OCI-M2 (cell line): ENCODE measurements around the gene ABLIM2.

Experiments
- DNase-seq: peaks from one replicate; lab custom pipeline; 2025; ENCODE audit not compliant: unreplicated experiment; lab: John Stamatoyannopoulos, UW

The ABLIM2 gene

DNA sequence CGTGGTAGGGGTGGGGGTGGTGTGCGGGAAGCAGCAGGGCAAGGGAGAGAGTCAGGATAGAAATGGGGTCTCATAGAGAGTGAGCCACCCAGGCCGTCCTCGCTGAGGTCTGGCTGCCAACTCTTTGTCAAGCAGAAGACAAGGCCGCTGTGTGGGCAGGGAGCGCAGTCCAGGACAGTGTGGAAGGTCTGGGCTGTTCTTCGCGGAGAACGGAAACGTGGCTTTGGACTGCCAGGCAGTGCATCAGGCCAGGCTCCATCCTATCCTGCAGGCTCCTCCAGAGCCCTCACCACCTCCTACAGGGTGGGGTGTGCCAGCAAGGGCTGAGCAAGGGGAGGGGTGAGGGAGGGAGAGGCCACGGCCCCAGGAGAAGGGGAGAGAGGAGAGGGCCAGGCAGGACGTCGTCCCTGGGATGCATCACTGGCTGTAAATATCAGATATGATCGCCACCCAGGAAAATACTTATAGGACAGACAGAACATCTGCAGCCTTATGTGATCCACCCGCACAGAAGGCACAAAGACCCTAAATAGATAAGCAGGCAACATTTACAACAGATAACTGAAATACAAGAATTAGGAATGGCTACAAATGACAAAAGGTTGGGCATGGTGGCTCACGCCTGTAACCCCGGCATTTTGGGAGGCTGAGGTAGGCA, 85.3 kb downstream of the ABLIM2 start:
- no peak for DNase-seq

GRCh38 chr4:8072235-8072968, 86.2 kb downstream of the ABLIM2 start:
- no peak for DNase-seq

DNA sequence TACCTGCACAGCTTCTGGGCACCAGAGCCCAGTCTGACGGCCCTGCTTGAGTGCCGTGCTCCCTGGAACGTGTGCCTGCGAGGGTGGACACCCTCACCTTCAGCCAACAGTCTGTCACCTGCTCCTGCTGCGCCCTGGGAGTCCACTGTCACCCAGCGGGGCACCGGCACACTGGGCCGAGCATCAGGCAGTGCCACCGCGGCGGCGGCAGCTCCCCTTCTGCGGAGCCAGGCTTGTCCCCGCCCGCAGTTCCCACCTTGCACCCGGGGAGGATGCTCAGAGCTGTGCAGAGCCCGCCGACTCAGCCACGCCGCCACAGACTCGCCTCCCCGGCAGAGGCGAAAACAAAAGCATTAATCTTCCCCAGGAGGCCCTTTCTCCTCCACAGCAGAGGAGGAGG, 86.8 kb downstream of the ABLIM2 start:
- no peak for DNase-seq

DNA sequence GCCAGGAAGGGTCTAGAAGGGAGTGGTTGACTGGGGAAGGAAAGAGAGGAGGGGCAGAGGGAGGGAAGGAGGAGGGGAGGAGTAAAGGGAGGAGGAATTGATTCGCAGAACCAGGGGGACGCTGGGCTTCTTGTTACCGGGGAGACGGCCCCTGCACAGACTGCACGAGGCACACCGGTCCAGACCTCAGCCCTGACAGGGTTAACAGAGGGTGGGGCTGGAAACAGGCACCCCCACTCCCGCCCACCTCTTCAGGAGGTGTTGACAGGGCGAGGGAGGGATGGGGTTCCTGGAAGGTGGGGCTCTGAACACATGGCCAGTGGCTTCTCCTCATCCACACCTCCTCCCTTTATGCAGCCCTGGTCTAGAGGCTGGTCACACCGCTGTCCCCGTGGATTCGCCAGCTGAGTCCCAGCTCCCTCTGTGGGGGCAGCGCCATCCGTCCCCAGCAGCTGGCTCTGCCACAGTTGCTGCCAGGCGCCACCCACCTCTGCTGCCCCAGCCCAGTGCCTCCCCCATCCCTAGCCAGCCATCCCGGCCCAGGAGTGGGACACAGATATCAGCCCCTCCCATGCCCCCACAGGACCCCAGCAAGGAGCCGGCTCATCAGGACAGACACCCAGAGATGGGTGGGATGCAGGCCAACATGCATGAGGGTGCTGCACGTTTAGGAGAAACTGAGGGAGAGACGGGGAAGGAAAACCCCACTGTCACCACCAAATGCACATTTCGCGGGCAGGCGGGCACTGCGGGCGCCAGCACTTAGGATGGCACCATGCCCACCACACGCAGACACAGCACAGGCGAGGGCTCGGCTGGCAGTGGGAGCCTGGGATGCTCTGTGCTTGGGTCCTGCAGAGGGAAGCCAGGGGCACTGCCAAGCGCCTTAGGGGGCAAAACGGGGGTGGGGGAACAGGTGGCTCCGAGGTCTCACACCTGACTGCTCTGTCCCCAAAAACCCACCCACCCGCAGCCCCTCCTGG, 87.6 kb downstream of the ABLIM2 start:
- DNase-seq: no peak

DNA sequence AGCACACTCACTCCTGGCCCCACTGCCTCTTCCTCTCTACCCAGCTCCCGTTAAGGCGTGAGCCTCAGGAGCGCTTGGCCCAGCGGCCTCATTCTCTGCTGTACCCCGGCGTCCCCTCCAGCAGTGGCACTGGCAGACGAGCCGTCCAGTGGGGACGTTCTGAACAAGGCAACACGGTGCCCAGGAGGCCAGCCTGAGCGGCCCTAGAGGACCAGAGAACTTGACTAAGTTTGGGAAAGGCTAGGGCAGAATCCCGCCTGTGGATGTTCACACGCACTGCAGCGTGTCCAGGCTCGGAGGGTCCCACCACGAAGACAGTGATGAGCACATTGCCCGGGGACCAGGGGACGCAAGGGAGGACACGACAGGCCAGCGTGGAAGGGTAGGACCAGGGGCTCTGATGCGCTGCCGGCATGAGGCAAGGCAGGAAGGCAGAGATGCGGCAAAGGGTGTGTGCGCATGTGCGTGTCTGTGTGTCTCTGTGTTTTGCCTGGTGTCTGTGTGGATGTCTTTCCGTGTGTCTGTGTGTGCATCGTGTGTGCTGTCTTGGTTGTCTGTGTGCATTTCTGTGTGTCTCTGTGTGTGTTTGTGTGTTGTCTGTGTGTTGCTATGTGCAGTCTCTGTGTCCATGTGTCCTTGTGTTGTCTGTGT, 89.4 kb downstream of the ABLIM2 start:
- no peak for DNase-seq

DNA sequence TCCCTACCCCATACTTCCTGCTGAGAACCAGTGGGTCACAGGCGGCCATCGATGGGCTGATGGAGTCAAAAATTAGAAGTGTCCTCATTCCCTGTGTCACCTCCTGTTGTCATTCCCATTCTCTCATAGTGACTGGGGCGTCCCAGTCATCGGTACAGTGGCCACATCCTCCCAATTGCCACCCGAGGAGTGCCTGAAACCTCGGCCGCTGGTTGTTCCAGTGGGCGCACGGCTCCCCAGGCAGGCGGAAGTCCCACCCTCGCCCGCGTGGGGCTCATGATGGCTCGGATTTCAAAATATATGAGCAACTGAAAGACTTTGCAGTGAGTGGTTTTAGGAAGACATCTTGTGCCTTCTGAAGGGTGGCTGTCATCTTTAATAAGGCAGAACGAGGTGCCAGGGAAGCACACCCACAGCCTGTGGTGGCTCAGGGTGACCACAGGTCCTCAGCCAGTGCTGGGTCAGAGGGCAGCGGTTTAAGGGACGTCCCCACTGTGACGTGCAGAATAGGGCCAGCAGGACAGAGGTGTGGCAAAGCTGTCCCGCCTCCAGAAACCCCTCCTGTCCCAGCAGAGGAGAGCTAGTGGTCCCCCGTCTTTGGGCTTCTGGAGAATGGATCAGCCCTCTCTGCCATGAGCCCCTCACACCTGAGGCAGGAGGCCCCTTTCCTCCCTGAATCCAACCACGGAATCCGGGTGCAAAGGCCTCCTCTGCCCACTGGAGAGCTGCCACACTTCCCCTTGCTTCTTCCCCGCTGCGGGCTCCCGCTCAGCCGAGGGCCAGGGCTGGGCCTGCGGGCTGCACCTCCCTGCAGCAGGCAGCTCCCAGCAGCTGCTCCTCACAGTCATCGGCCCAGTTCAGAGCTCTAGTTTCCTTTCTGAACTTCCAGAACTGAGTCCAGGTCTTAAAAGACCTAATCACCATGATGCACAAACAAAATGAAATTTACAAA, 90.4 kb downstream of the ABLIM2 start:
- no peak for DNase-seq

DNA sequence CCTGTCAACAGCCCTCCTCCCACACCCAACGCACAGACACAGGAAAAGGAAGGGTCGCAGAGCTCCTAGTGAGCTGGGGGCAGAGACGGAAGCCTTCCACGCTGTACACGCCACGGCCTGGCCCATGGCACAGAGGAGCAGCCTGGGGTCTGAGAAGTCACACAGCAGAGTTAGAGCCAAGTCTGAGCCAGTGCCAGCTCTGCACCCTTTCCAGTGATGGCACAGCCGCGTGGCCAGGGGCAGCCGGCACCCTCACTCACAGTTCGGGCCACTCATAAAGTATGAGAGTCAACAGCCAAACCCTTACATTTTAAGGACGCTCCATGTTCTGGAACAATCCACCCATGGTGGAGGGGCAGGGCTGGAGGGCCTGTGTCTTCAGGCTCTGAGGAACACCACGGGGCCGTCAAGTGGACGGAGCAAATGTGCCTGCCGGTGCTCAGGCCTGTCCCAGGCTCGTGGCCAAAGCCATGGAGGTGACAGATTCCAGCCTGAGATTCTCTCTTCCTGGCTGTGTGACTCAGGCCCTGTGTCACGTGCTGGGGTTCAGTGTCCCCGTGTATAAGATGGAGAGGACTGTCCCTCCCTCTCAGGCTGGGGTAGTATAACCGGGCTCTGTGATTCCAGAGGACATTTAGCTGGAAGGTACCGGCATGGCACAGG, 91.2 kb downstream of the ABLIM2 start:
- no peak for DNase-seq

GRCh38 chr4:8066336-8066931, 92.2 kb downstream of the ABLIM2 start:
- no peak for DNase-seq

- no peak for DNase-seq
Measured at GRCh38 chr4:8063974-8064563, 94.5 kb downstream of the ABLIM2 start.

- no peak for DNase-seq
Measured at GRCh38 chr4:8061573-8061972, 97.0 kb downstream of the ABLIM2 start.

- DNase-seq: no peak
Measured at GRCh38 chr4:8061145-8061544, 97.5 kb downstream of the ABLIM2 start.

DNA sequence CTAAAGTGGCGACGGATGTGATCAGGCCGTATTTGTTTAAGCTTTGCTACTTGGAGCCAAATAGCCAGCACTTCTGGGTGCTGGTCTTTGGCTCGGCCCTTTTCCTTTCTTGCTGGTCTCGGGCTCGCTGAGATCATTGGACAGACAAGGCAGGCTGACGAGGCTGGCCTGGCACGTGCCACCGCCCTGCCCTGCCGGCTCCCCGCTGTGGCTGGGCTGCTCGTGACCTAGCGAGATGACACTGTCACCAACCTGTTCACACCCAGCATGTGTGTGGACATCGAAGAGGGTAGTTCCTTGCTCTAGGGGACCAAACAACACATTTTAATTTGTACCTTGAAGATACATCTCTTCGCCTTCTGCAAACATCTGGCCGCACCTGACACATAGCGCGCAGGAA, 98.0 kb downstream of the ABLIM2 start:
- DNase-seq: no peak

DNA sequence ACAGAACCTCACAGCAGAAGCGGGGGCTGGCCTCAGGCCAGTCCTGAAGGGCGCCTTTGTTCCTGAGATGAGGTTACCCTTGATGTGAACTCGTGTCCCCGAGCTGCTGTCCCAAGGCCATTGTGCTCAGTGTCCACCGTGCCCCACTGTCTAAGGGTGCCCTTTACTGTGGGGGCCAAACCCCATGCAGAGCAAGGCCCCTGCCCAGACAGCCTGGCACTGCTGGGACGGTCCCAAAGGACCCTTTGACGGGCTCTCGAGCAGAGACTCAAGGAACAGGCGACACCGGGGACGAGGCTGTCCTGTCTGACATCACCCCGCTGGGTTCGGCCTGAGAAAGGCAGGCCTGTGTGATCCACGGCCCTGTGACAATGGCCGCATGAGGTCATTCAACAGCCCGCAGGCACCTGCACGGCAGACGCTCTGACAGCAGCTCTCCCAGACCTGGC, 100.6 kb downstream of the ABLIM2 start:
- DNase-seq: no peak

GRCh38 chr4:8055206-8055605, 103.4 kb downstream of the ABLIM2 start:
- DNase-seq: no peak

DNA sequence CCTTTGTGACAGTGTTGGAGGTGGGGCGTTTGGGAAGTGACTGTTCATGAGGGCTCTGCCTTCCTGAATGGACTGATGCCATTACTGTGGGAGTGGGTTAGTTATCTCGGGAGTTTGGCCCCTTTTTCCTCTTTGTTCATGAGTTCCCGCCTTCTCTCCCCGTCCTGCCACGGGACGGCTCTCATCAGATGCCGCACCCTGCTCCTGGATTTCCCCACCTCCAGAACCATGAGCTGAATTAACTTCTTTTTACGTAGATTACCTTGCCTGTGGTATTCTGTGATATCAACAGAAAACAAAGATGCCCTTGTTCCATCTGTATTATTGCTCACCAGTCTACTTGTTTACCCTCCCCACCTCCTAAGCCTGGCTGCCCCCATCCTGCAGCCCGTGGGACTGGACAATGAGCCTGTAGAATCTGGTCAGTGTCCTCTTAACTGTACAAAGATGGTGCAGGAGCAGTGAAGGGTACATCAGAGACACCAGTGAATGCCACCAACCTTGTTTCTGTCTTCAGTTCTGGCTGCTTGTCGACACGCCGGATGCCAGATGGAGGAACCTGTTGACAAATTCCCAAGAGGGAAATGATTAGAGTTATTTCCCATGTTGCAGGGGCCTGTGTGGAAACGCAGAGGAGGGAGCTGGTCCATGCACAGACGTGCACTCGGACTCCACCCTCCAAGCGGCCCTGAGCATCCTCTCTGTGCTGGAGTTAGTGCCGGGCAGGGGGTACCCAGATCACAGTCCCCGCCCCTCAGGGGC, 104.7 kb downstream of the ABLIM2 start:
- no peak for DNase-seq

GRCh38 chr4:8052160-8052691, 106.4 kb downstream of the ABLIM2 start:
- no peak for DNase-seq

GRCh38 chr4:8051644-8052043, 107.0 kb downstream of the ABLIM2 start:
- no peak for DNase-seq
